ENCODE results near the gene SHROOM3. TPM values are rescaled to one million over a fixed set of nuclear protein-coding genes. Genes with fewer than 3 reads are reported as not detected.

SHROOM3 gene
- polyA plus RNA-seq, 1 donor from 2014 or later: 2.7 TPM

DNA sequence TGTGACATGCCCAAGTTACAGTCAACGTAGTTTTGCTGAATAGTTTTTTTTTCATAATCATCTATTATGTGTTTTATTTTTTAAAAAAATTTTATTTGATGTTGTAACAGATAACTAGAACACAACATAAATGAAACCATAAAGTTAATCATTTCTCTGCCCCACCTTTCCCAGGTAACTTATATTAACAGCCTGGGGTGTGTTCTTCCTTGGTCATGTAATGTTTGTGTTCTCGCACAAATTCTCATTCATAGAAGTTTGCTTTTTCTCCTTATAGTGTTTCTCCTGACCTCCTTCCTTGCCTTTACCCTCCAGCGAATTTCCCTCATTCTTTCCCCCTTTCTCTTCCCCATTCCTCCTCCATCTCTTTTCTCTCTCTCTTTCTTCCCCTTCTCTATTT is 248.1 kb downstream of the SHROOM3 start:
- H3F3A ChIP-seq (ENCODE audit: insufficient read depth, low read length, poor library complexity, severe bottlenecking): peaks cover 6% of the 10 kb centered on the region
- no peaks in the 10 kb centered on the region for H3K9me3 ChIP-seq (ENCODE audit: low read length)
- H3K27me3 ChIP-seq (ENCODE audit: insufficient read depth, low read depth, low read length): no peaks in the 10 kb centered on the region
- H3K9me2 ChIP-seq (ENCODE audit: insufficient read depth, low read length): no peaks in the 10 kb centered on the region
- TF ChIP-seq CTCF (IDR thresholded peaks at IDR 0.05; ENCODE audit: poor library complexity, severe bottlenecking) (no peak), SMC3 (conservative IDR thresholded peaks at IDR 0.05; ENCODE audit: poor library complexity) (no peak), MXI1 (conservative IDR thresholded peaks at IDR 0.05; ENCODE audit: poor library complexity, severe bottlenecking) (no peak), TAF1 (IDR thresholded peaks at IDR 0.05; ENCODE audit: low read depth) (no peak), EP300 (conservative IDR thresholded peaks at IDR 0.05; ENCODE audit: poor library complexity, severe bottlenecking) (no peak), EZH2 (IDR thresholded peaks at IDR 0.05; ENCODE audit: borderline replicate concordance, insufficient read depth, low read length, poor library complexity, severe bottlenecking) (no peak), POLR2AphosphoS5 (IDR thresholded peaks at IDR 0.05) (no peak), RAD21 (conservative IDR thresholded peaks at IDR 0.05) (no peak)
- TF ChIP-seq, protein P1, sequence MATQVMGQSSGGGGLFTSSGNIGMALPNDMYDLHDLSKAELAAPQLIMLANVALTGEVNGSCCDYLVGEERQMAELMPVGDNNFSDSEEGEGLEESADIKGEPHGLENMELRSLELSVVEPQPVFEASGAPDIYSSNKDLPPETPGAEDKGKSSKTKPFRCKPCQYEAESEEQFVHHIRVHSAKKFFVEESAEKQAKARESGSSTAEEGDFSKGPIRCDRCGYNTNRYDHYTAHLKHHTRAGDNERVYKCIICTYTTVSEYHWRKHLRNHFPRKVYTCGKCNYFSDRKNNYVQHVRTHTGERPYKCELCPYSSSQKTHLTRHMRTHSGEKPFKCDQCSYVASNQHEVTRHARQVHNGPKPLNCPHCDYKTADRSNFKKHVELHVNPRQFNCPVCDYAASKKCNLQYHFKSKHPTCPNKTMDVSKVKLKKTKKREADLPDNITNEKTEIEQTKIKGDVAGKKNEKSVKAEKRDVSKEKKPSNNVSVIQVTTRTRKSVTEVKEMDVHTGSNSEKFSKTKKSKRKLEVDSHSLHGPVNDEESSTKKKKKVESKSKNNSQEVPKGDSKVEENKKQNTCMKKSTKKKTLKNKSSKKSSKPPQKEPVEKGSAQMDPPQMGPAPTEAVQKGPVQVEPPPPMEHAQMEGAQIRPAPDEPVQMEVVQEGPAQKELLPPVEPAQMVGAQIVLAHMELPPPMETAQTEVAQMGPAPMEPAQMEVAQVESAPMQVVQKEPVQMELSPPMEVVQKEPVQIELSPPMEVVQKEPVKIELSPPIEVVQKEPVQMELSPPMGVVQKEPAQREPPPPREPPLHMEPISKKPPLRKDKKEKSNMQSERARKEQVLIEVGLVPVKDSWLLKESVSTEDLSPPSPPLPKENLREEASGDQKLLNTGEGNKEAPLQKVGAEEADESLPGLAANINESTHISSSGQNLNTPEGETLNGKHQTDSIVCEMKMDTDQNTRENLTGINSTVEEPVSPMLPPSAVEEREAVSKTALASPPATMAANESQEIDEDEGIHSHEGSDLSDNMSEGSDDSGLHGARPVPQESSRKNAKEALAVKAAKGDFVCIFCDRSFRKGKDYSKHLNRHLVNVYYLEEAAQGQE (IDR thresholded peaks at IDR 0.05; ENCODE audit: borderline replicate concordance): no peak
- H2AFZ ChIP-seq (ENCODE audit: low read depth, low read length): no peak overlapping the region
- H3K27ac ChIP-seq (ENCODE audit: low read length): no peak overlapping the region
- no peak overlapping the region for H3K4me2 ChIP-seq (ENCODE audit: low read length)
- peaks cover 7% of the 10 kb centered on the region for H3K79me2 ChIP-seq (replicated peaks; ENCODE audit: insufficient read depth, low read length)
- H3K9ac ChIP-seq (ENCODE audit: low read length): no peak overlapping the region
- no peak overlapping the region for H3K4me3 ChIP-seq (ENCODE audit: low read length)
- no peaks in the 10 kb centered on the region for H3K36me3 ChIP-seq (ENCODE audit: insufficient read depth, low read length)
- no peaks in the 10 kb centered on the region for H4K20me1 ChIP-seq (ENCODE audit: insufficient read depth)

DNA sequence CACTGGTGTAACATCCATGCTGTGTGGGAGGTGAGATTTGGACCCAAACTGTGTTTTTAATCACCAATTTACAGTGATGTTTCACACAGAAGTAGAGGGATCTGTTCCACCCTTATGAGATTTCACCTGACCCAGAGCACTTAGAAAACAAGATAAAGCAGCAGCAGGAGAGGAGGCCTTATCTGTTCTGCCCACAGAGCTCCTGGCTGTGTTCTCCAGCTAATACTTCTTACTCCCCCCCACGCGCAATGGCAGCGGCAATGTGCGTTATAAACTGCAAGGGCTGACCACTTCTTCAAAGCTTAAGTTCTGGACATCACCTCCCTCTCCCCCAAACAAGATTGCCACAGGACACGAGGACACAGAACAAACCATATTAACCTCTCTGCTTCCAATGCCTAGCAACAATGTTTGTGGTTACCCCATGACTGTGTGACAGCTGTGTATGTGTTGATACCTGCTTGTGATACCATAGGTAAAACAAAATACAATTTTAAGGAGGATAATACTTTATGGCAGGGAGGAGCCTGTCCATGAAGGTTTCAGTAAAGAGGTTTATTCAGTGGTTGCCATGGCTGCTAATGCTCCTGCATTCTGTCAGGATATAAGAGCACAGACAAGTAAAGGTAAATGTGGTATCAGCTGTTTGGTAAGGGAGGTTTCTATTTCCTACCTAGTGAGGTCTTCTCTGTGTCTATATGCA is 252.9 kb downstream of the SHROOM3 start:
- Histone ChIP-seq H3K9me3 (ENCODE audit: low read length) (no peaks in the 10 kb centered on the region), H3K27me3 (ENCODE audit: insufficient read depth, low read depth, low read length) (no peaks in the 10 kb centered on the region), H3K27ac (ENCODE audit: low read length) (peak overlapping the region; percentile 75), H3F3A (ENCODE audit: insufficient read depth, low read length, poor library complexity, severe bottlenecking) (peaks cover 6% of the 10 kb centered on the region), H2AFZ (ENCODE audit: low read depth, low read length) (peak overlapping the region; percentile 37), H3K36me3 (ENCODE audit: insufficient read depth, low read length) (no peaks in the 10 kb centered on the region), H3K79me2 (replicated peaks; ENCODE audit: insufficient read depth, low read length) (peaks cover 40% of the 10 kb centered on the region), H3K4me3 (ENCODE audit: low read length) (peak overlapping the region; percentile 70), H3K4me2 (ENCODE audit: low read length) (peak overlapping the region; percentile 90), H4K20me1 (ENCODE audit: insufficient read depth) (no peaks in the 10 kb centered on the region), H3K9me2 (ENCODE audit: insufficient read depth, low read length) (no peaks in the 10 kb centered on the region), H3K9ac (ENCODE audit: low read length) (peak overlapping the region; percentile 69)
- TF ChIP-seq SMC3 (conservative IDR thresholded peaks at IDR 0.05; ENCODE audit: poor library complexity) (no peak), CTCF (IDR thresholded peaks at IDR 0.05; ENCODE audit: poor library complexity, severe bottlenecking) (no peak), MXI1 (conservative IDR thresholded peaks at IDR 0.05; ENCODE audit: poor library complexity, severe bottlenecking) (peak; percentile 40), RAD21 (conservative IDR thresholded peaks at IDR 0.05) (no peak), POLR2AphosphoS5 (IDR thresholded peaks at IDR 0.05) (peak; percentile 68), EP300 (conservative IDR thresholded peaks at IDR 0.05; ENCODE audit: poor library complexity, severe bottlenecking) (peak; percentile 60), TAF1 (IDR thresholded peaks at IDR 0.05; ENCODE audit: low read depth) (no peak)
- TF ChIP-seq, protein P1 (IDR thresholded peaks at IDR 0.05; ENCODE audit: borderline replicate concordance): peak; percentile 43

Data from neural cell (in vitro differentiated cells).